Measurements from ENCODE around the gene DHRS4. TPM values are rescaled to one million over a fixed set of nuclear protein-coding genes. Genes with fewer than 3 reads are reported as not detected.

Gene DHRS4
- total RNA-seq, 1 experiment from 2014 or later, result 10.1 TPM

GRCh38 chr14:23935158-23935557, 18.4 kb upstream of the DHRS4 start:
- no TSS peak for BruUV-seq (replicated peaks)
- H3K9me3 ChIP-seq (ENCODE audit: low read depth, low read length, poor library complexity, severe bottlenecking), result no peaks in the 10 kb centered on the region

GRCh38 chr14:23936084-23936829, 17.3 kb upstream of the DHRS4 start:
- ChIA-PET POLR2A (ENCODE audit: low non-redundant PET) (no interaction called here), CTCF (interaction anchor here (0.7 kb wide), 1 partner anchor 621 kb away, joined by 3 read pairs; no protein-coding TSS in a partner anchor)
- intact Hi-C loops (cut with micrococcal nuclease; ENCODE audit: unreplicated experiment), result no loop called here
- Histone ChIP-seq H3K9me3 (ENCODE audit: low read depth, low read length, poor library complexity, severe bottlenecking) (no peaks in the 10 kb centered on the region), H3K27me3 (replicated peaks; ENCODE audit: insufficient read depth, low read depth, low read length, poor library complexity) (no peaks in the 10 kb centered on the region), H3K36me3 (ENCODE audit: insufficient read depth, low read length, poor library complexity, severe bottlenecking) (no peaks in the 10 kb centered on the region), H3K4me3 (ENCODE audit: low read depth, low read length, poor library complexity, severe bottlenecking) (no peak overlapping the region), H3K4me1 (ENCODE audit: insufficient read depth, low read length, poor library complexity, severe bottlenecking) (no peaks in the 10 kb centered on the region), H3K27ac (ENCODE audit: low read depth, low read length, poor library complexity, severe bottlenecking) (no peak overlapping the region)
- BruUV-seq (replicated peaks), result no TSS peak
- no peak for TF ChIP-seq CTCF (conservative IDR thresholded peaks at IDR 0.05; ENCODE audit: low read depth, low read length)
- TF ChIP-seq EZH2 (IDR thresholded peaks at IDR 0.05; ENCODE audit: borderline replicate concordance, low read depth, low read length, poor library complexity, severe bottlenecking), result no peak
- DNase-seq (ENCODE audit: low spot score), result no peak

More at GRCh38 chr14:23935158-23935557, 18.4 kb upstream of the DHRS4 start:
- POLR2A ChIA-PET (ENCODE audit: low non-redundant PET), result no interaction called here
- CTCF ChIA-PET, result no interaction called here
- no peak overlapping the region for H3K4me3 ChIP-seq (ENCODE audit: low read depth, low read length, poor library complexity, severe bottlenecking)
- intact Hi-C loops (cut with micrococcal nuclease; ENCODE audit: unreplicated experiment), result no loop called here
- no peaks in the 10 kb centered on the region for H3K36me3 ChIP-seq (ENCODE audit: insufficient read depth, low read length, poor library complexity, severe bottlenecking)
- H3K4me1 ChIP-seq (ENCODE audit: insufficient read depth, low read length, poor library complexity, severe bottlenecking), result no peaks in the 10 kb centered on the region
- TF ChIP-seq EZH2 (IDR thresholded peaks at IDR 0.05; ENCODE audit: borderline replicate concordance, low read depth, low read length, poor library complexity, severe bottlenecking), result no peak
- TF ChIP-seq CTCF (conservative IDR thresholded peaks at IDR 0.05; ENCODE audit: low read depth, low read length), result no peak
- no peak overlapping the region for H3K27ac ChIP-seq (ENCODE audit: low read depth, low read length, poor library complexity, severe bottlenecking)
- H3K27me3 ChIP-seq (replicated peaks; ENCODE audit: insufficient read depth, low read depth, low read length, poor library complexity), result no peaks in the 10 kb centered on the region
- no peak for DNase-seq (ENCODE audit: low spot score)

DNA sequence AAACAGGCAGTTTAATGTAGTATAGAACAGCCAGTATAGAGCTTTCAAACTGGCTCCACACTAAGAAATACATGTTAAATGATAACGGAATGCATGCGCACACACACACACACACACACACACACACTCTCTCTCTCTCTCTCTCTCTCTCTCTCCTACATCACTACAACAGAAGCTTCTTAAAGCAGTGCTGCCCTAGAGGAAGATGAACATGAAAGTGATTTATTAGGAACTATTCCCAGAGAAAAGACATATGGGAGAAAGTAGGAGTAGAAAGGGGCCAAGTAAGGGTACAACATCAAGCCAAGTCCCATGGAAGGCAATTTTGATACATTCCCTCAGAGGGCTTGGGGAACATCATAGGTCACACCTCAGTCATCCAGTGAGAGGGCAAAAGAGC, 16.4 kb upstream of the DHRS4 start:
- Histone ChIP-seq H3K9me3 (ENCODE audit: low read depth, low read length, poor library complexity, severe bottlenecking) (no peaks in the 10 kb centered on the region), H3K4me1 (ENCODE audit: insufficient read depth, low read length, poor library complexity, severe bottlenecking) (no peaks in the 10 kb centered on the region), H3K4me3 (ENCODE audit: low read depth, low read length, poor library complexity, severe bottlenecking) (no peak overlapping the region), H3K27ac (ENCODE audit: low read depth, low read length, poor library complexity, severe bottlenecking) (no peak overlapping the region), H3K36me3 (ENCODE audit: insufficient read depth, low read length, poor library complexity, severe bottlenecking) (no peaks in the 10 kb centered on the region), H3K27me3 (replicated peaks; ENCODE audit: insufficient read depth, low read depth, low read length, poor library complexity) (no peaks in the 10 kb centered on the region)
- TF ChIP-seq CTCF (conservative IDR thresholded peaks at IDR 0.05; ENCODE audit: low read depth, low read length) (no peak), EZH2 (IDR thresholded peaks at IDR 0.05; ENCODE audit: borderline replicate concordance, low read depth, low read length, poor library complexity, severe bottlenecking) (no peak)
- DNase-seq (ENCODE audit: low spot score), result no peak
- CTCF ChIA-PET, result no interaction called here
- intact Hi-C loops (cut with micrococcal nuclease; ENCODE audit: unreplicated experiment), result no loop called here
- POLR2A ChIA-PET (ENCODE audit: low non-redundant PET), result no interaction called here
- no TSS peak for BruUV-seq (replicated peaks)

All from A673 (cell line).